Measurements from ENCODE around the gene DPP4. TPM values are rescaled to one million over a fixed set of nuclear protein-coding genes. Genes with fewer than 3 reads are reported as not detected.

Gene DPP4
- total RNA-seq, 1 donor, result 22.6 TPM

DNA sequence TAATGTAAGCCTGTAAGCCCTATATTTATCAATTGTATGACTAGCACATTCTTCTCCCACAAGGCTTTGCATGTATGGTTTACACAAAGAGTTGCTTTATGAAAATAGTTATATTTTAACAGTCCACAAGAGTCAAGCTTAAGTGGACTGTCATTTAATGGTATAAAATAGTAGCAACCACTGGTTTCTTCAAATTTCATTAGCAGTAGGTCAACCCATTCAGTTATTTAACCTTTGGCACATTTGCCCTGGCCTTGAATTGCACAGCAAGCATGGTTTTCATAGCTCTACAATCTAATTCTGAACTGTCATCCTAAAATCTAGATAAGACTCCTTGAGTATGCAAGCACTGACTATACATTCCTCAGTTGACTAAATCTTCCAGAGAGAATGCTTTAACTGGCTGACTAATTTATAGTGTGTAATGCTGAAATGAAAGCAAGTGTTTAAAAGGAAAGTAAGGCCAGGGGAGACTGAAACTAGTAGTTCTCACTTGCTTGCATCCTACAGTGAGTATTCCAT is 1.8 kb downstream of the DPP4 start:
- H3K27me3 ChIP-seq (ENCODE audit: insufficient read depth, low read length), result peaks cover 27% of the 10 kb centered on the region
- H3K4me1 ChIP-seq (ENCODE audit: insufficient read depth, low read length), result peaks cover 13% of the 10 kb centered on the region
- H3K4me3 ChIP-seq (ENCODE audit: low read length), result no peak overlapping the region
- no peaks in the 10 kb centered on the region for H3K9me3 ChIP-seq (ENCODE audit: low read depth, low read length)

DNA sequence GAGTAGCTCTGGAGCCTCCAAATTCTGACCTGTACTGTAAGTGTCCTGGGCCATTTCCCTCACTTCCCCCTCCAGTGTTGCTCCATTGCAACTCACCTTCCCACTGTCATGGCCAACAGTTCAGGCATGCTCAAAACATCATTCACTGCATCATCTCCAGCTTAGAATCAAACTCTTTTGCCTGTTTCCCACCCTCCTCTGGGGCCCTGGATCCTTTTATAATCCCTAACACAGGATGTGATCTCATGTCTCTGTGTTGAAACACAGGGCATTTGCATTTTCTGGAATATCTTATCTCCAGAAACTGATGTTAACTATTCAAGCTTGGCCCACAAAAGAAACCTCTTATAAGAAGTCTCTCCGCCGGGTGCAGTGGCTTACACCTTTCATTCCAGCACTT is 3.0 kb downstream of the DPP4 start:
- peaks cover 27% of the 10 kb centered on the region for H3K27me3 ChIP-seq (ENCODE audit: insufficient read depth, low read length)
- H3K4me1 ChIP-seq (ENCODE audit: insufficient read depth, low read length), result peaks cover 13% of the 10 kb centered on the region
- no peak overlapping the region for H3K4me3 ChIP-seq (ENCODE audit: low read length)
- H3K9me3 ChIP-seq (ENCODE audit: low read depth, low read length), result no peaks in the 10 kb centered on the region

- Histone ChIP-seq H3K27me3 (ENCODE audit: insufficient read depth, low read length) (peaks cover 21% of the 10 kb centered on the region), H3K9me3 (ENCODE audit: low read depth, low read length) (no peaks in the 10 kb centered on the region), H3K4me1 (ENCODE audit: insufficient read depth, low read length) (peaks cover 13% of the 10 kb centered on the region), H3K4me3 (ENCODE audit: low read length) (no peak overlapping the region)
These were observed 3.6 kb downstream of the DPP4 start for GRCh38 chr2:162070228-162070936.

DNA sequence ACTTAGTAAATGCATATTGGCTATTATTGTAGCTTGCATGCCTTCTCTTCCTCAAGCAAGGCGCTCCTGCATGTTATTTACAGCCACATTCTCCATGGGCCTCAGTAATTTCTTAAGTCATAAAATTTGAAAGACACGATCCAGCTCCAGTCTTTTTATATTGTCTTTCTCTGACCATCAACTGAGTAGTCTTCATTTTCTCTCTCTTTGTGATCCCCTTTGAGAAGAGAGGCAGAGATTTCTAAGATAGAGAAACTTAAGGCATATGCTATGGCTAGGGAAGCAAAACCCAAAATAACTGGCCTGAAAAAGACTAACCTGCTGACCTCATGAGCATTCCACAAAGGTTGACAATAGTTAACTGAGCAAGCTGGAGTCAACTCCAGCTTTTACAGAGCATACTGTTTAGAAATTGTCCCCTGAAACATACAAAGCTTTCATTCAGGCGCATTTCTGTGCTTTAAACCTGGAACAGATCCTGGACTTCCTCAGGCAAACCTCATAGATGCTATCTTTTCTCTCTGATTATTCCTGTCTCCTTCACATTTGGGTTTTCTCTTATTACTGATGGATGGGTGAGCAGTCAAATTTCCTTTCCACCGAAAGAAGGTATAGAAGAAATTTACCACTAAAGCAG is 4.6 kb downstream of the DPP4 start:
- H3K4me1 ChIP-seq (ENCODE audit: insufficient read depth, low read length), result peaks cover 11% of the 10 kb centered on the region
- no peaks in the 10 kb centered on the region for H3K9me3 ChIP-seq (ENCODE audit: low read depth, low read length)

DNA sequence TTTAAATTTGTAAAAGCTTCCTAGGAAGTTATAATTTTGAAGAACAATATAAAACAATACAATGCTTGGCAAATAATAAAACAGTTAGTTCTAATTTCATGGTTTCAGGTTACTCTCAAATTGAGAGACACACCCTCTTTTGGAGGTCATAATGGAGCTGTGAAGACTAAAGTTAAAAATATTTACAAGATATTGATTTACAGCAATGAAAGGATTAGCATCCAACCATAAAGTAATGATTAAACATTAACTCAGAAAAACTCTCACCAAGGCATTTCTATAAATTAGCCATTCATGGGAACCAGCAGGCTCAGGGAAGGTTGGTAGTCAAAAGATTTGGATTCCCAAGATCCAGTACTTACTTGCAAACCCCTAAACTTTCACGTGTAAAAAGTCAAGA is 6.4 kb downstream of the DPP4 start:
- Histone ChIP-seq H3K27me3 (ENCODE audit: insufficient read depth, low read length) (peaks cover 5% of the 10 kb centered on the region), H3K4me1 (ENCODE audit: insufficient read depth, low read length) (peaks cover 5% of the 10 kb centered on the region), H3K4me3 (ENCODE audit: low read length) (no peak overlapping the region), H3K9me3 (ENCODE audit: low read depth, low read length) (no peaks in the 10 kb centered on the region)

More for the DNA sequence above, 4.6 kb downstream of the DPP4 start:
- H3K27me3 ChIP-seq (ENCODE audit: insufficient read depth, low read length), result peaks cover 17% of the 10 kb centered on the region
- H3K4me3 ChIP-seq (ENCODE audit: low read length), result no peak overlapping the region

DNA sequence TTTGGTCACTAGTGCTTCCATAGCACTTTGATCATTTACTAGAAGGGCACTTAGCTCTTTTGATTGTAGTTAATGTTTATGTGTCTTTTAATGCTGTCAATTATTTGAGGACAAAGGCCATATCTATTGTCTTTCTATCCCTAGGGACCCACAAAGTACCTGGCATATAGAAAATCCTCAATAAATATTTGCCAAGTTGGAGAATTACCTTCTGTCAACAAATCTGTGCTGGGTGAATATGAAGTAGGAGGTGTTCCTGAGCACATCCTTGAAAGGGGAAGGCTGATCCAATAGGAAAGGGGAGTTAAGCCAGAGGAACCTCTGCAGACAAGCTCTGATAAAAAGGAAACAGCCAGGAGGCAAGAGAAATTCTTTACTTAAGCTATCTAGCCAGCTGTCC is 8.2 kb downstream of the DPP4 start:
- Histone ChIP-seq H3K4me1 (ENCODE audit: insufficient read depth, low read length) (peaks cover 5% of the 10 kb centered on the region), H3K9me3 (ENCODE audit: low read depth, low read length) (no peaks in the 10 kb centered on the region), H3K27me3 (ENCODE audit: insufficient read depth, low read length) (no peaks in the 10 kb centered on the region), H3K4me3 (ENCODE audit: low read length) (no peak overlapping the region)

DNA sequence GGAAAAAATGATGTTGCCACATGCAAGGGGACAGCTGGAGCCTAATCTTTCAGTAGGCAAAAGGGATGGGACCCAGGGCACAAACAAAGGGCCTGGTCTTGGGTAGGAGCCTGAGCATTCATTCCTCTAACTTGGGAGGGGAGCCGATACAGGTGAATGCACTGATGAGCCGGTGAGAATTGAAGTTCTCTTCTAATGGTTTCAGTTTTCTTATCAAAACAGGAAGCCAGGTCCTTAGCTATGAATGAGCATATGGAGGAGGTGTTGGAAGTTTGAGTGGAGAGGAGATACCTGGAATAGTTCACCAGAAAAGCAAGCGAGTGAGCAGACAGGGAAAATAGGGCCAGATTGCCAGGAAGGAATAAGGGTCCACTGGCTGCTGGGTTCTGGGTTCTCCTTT is 10.1 kb downstream of the DPP4 start:
- Histone ChIP-seq H3K4me3 (ENCODE audit: low read length) (no peak overlapping the region), H3K4me1 (ENCODE audit: insufficient read depth, low read length) (peaks cover 5% of the 10 kb centered on the region), H3K27me3 (ENCODE audit: insufficient read depth, low read length) (no peaks in the 10 kb centered on the region), H3K9me3 (ENCODE audit: low read depth, low read length) (no peaks in the 10 kb centered on the region)

DNA sequence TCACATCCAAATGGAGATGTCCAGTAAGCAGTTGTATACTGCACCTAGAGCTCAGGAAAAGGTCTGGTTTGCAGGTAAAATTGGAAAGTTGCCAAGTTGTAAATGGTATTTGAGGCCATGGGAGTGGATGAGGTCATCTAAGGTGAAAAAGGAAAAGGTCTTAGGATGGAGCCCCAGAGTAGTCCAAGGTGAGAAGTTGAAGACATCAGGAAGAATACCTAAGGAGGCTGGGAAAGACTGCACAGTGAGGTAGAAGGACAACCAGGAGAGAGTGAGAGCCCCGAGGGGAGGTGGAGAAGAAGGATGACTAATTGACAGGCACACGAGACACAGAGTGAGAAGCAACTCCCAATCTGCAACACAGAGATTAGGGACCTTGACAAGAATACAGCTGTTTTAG is 10.7 kb downstream of the DPP4 start:
- Histone ChIP-seq H3K4me1 (ENCODE audit: insufficient read depth, low read length) (peaks cover 5% of the 10 kb centered on the region), H3K4me3 (ENCODE audit: low read length) (no peak overlapping the region)

GRCh38 chr2:162062559-162062958 is 11.5 kb downstream of the DPP4 start:
- no peaks in the 10 kb centered on the region for H3K9me3 ChIP-seq (ENCODE audit: low read depth, low read length)
- H3K4me1 ChIP-seq (ENCODE audit: insufficient read depth, low read length), result peaks cover 5% of the 10 kb centered on the region
- H3K4me3 ChIP-seq (ENCODE audit: low read length), result no peak overlapping the region
- H3K27me3 ChIP-seq (ENCODE audit: insufficient read depth, low read length), result no peaks in the 10 kb centered on the region

More for the DNA sequence above, 10.7 kb downstream of the DPP4 start:
- H3K9me3 ChIP-seq (ENCODE audit: low read depth, low read length), result no peaks in the 10 kb centered on the region
- no peaks in the 10 kb centered on the region for H3K27me3 ChIP-seq (ENCODE audit: insufficient read depth, low read length)

- Histone ChIP-seq H3K4me3 (ENCODE audit: low read length) (no peak overlapping the region), H3K9me3 (ENCODE audit: low read depth, low read length) (no peaks in the 10 kb centered on the region), H3K4me1 (ENCODE audit: insufficient read depth, low read length) (peaks cover 5% of the 10 kb centered on the region), H3K27me3 (ENCODE audit: insufficient read depth, low read length) (no peaks in the 10 kb centered on the region)
These were observed 13.0 kb downstream of the DPP4 start for GRCh38 chr2:162061021-162061420.

- no peaks in the 10 kb centered on the region for H3K27me3 ChIP-seq (ENCODE audit: insufficient read depth, low read length)
- no peak overlapping the region for H3K4me3 ChIP-seq (ENCODE audit: low read length)
- peaks cover 5% of the 10 kb centered on the region for H3K4me1 ChIP-seq (ENCODE audit: insufficient read depth, low read length)
- H3K9me3 ChIP-seq (ENCODE audit: low read depth, low read length), result no peaks in the 10 kb centered on the region
These were observed 13.5 kb downstream of the DPP4 start for GRCh38 chr2:162060532-162060931.

- Histone ChIP-seq H3K27me3 (ENCODE audit: insufficient read depth, low read length) (no peaks in the 10 kb centered on the region), H3K4me1 (ENCODE audit: insufficient read depth, low read length) (peaks cover 4% of the 10 kb centered on the region), H3K4me3 (ENCODE audit: low read length) (no peak overlapping the region), H3K9me3 (ENCODE audit: low read depth, low read length) (no peaks in the 10 kb centered on the region)
These were observed 14.9 kb downstream of the DPP4 start for GRCh38 chr2:162058973-162059668.

DNA sequence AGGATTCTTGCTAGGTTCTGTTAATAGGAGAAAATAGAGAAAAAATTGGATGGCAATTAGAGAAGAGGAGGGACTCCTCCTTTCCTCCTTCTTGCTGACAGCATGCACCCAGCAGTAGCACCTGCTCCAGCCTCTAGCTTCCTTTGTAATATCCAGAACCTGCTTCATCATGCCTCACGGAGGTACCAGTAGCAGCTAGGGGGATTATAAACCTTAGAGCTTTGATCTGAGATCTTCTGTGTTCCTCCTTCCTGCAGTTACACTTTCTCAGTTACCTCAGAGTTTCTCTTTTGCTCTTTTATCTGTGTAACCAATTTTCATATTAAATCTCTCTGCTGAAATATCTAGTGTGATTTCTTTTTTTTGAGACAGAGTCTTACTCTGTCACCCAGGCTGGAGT is 16.6 kb downstream of the DPP4 start:
- no peak overlapping the region for H3K4me3 ChIP-seq (ENCODE audit: low read length)
- no peaks in the 10 kb centered on the region for H3K4me1 ChIP-seq (ENCODE audit: insufficient read depth, low read length)
- H3K9me3 ChIP-seq (ENCODE audit: low read depth, low read length), result no peaks in the 10 kb centered on the region
- H3K27me3 ChIP-seq (ENCODE audit: insufficient read depth, low read length), result no peaks in the 10 kb centered on the region

DNA sequence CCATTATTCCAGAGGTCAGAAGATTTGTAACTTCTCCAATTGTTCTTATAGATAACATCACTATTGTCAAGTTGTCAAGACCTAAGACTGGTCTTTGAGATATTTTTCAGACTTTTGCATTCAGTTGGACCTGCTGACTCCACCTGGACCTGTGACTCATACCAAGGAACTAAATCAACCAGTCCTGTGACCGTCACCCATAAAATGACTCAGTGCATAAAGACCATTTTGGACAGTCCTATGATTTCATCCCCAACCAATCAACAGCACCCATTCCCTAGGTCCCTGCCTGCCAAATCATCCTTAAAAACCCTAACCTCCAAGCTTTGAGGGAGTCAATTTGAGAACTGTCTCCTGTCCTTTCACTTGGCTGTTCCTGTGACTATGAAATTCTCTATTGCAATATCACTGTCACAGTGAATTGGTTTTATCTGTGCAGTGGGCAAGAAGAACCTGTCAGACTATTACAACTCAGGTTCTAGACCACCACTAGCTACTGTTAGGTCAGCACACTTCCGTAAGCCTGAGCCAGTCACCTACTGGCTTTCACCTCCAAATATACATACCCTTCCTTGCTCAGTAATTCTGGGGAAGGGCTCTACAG is 17.1 kb downstream of the DPP4 start:
- Histone ChIP-seq H3K27me3 (ENCODE audit: insufficient read depth, low read length) (no peaks in the 10 kb centered on the region), H3K9me3 (ENCODE audit: low read depth, low read length) (no peaks in the 10 kb centered on the region), H3K4me1 (ENCODE audit: insufficient read depth, low read length) (no peaks in the 10 kb centered on the region), H3K4me3 (ENCODE audit: low read length) (no peak overlapping the region)

- Histone ChIP-seq H3K4me3 (ENCODE audit: low read length) (no peak overlapping the region), H3K4me1 (ENCODE audit: insufficient read depth, low read length) (no peaks in the 10 kb centered on the region), H3K9me3 (ENCODE audit: low read depth, low read length) (no peaks in the 10 kb centered on the region), H3K27me3 (ENCODE audit: insufficient read depth, low read length) (no peaks in the 10 kb centered on the region)
These were observed 20.2 kb downstream of the DPP4 start for GRCh38 chr2:162053808-162054155.

All from mononuclear cell (primary cell).